SK-N-SH (cell line): ENCODE data around the gene TPRX2. TPM values are rescaled to one million over a fixed set of nuclear protein-coding genes. Genes with fewer than 3 reads are reported as not detected.

Experiments
- CTCF ChIA-PET: fragments of 300-600, 350-600 bp; formaldehyde crosslinking; extraction: SDS; loops from one replicate; lab custom pipeline; 2021; lab: Yijun Ruan, JAX
- POLR2A ChIA-PET: fragments of 350-600 bp; sonication (Branson Sonifier 250); formaldehyde crosslinking; extraction: SDS; loops from one replicate; lab custom pipeline; 2020; ENCODE audit warnings: antibody characterized with exemption, inconsistent platforms; lab: Yijun Ruan, JAX
- DNase-seq: peaks from one replicate; pipeline ENCODE4 v3.0.0; 2012
- H2AFZ ChIP-seq: fragments of 200-600 bp; sonication (generic); 2 replicates; pipeline ENCODE4 v1.8.1; 2016; ENCODE audit warnings: antibody characterized with exemption, mild to moderate bottlenecking, low read depth
- H3F3A ChIP-seq: fragments of 200-600 bp; sonication (generic); replicated peaks from 2 replicates; pipeline ENCODE3; 2016; ENCODE audit warnings: antibody characterized with exemption, mild to moderate bottlenecking; ENCODE audit not compliant: insufficient read depth
- H3K27ac ChIP-seq, 2 experiments: fragments of 200-500 bp in 1 of 2; fragments of 200-600 bp in 1 of 2; sonication (Bioruptor generic) in 1 of 2; sonication (generic), shearing (Covaris generic) in 1 of 2; 2 replicates each; pipeline versions ENCODE4 v1.5.1 to v1.6.1; 2014 to 2016; ENCODE audit warnings: low read depth in 2 of 2, inconsistent platforms in 1 of 2, low read length in 1 of 2, mild to moderate bottlenecking in 1 of 2, mixed read lengths in 1 of 2
- H3K27me3 ChIP-seq: fragments of 200-600 bp; sonication (generic), shearing (Covaris generic); 2 replicates; pipeline ENCODE4 v1.6.1; 2016; ENCODE audit warnings: mixed run types; ENCODE audit not compliant: insufficient read depth
- H3K36me3 ChIP-seq, 2 experiments: fragments of 200-500 bp in 1 of 2; fragments of 200-600 bp in 1 of 2; sonication (Bioruptor generic) in 1 of 2; sonication (generic) in 1 of 2; replicated peaks in 1 of 2; 2 replicates each; pipeline versions ENCODE3 to v1.5.1; 2014 to 2016; ENCODE audit warnings: low read length in 1 of 2, mild to moderate bottlenecking in 1 of 2; ENCODE audit not compliant: insufficient read depth in 2 of 2, control insufficient read depth in 1 of 2
- H3K4me1 ChIP-seq, 2 experiments: fragments of 200-500 bp in 1 of 2; fragments of 200-600 bp in 1 of 2; sonication (Bioruptor generic) in 1 of 2; sonication (generic), shearing (Covaris generic) in 1 of 2; 2 replicates each; pipeline versions ENCODE4 v1.5.1 to v1.6.1; 2014 to 2016; ENCODE audit warnings: low read depth in 1 of 2, low read length in 1 of 2, mixed run types in 1 of 2; ENCODE audit not compliant: insufficient read depth in 2 of 2, control insufficient read depth in 1 of 2
- H3K4me2 ChIP-seq: fragments of 200-600 bp; sonication (generic), shearing (Covaris generic); 2 replicates; pipeline ENCODE4 v1.6.1; 2017; ENCODE audit warnings: mixed run types
- H3K4me3 ChIP-seq, 2 experiments: fragments of 200-500 bp in 1 of 2; fragments of 200-600 bp in 1 of 2; sonication (Bioruptor generic) in 1 of 2; sonication (generic), shearing (Covaris generic) in 1 of 2; 2 replicates each; pipeline versions ENCODE4 v1.5.1 to v1.8.1; 2014 to 2016; ENCODE audit warnings: low read depth in 2 of 2, inconsistent platforms in 1 of 2, low read length in 1 of 2, mild to moderate bottlenecking in 1 of 2, mixed read lengths in 1 of 2, moderate library complexity in 1 of 2
- H3K79me2 ChIP-seq: fragments of 200-600 bp; sonication (generic); 2 replicates; pipeline ENCODE4 v1.8.1; 2017; ENCODE audit warnings: mild to moderate bottlenecking; ENCODE audit not compliant: insufficient read depth
- H3K9ac ChIP-seq: fragments of 200-600 bp; sonication (generic); 2 replicates; pipeline ENCODE4 v1.6.1; 2017; ENCODE audit warnings: mixed run types
- H3K9me2 ChIP-seq: fragments of 200-600 bp; sonication (generic); 2 replicates; pipeline ENCODE4 v1.6.1; 2017; ENCODE audit warnings: mixed run types
- H3K9me3 ChIP-seq: fragments of 200-600 bp; sonication (generic); 2 replicates; pipeline ENCODE4 v1.6.1; 2017; ENCODE audit warnings: mixed run types, mild to moderate bottlenecking, moderate library complexity
- H4K20me1 ChIP-seq: fragments of 200-600 bp; sonication (generic); 2 replicates; pipeline ENCODE4 v1.6.1; 2017; ENCODE audit warnings: mild to moderate bottlenecking, mixed run types; ENCODE audit not compliant: insufficient read depth
- ELF1 ChIP-seq: IDR thresholded peaks from 2 replicates; pipeline ENCODE4 v1.4.0; 2012
- FOXJ3 ChIP-seq: sonication (generic); formaldehyde crosslinking; IDR thresholded peaks from 2 replicates; pipeline ENCODE4 v1.5.1; 2020; ENCODE audit warnings: mild to moderate bottlenecking, missing genetic modification reagents
- FOXM1 ChIP-seq: IDR thresholded peaks from 2 replicates; pipeline ENCODE4 v1.4.0; 2012; ENCODE audit warnings: low read depth, mild to moderate bottlenecking
- GATA2 ChIP-seq: sonication (generic); formaldehyde crosslinking; IDR thresholded peaks from 2 replicates; pipeline ENCODE4 v1.5.0; 2020; ENCODE audit warnings: mild to moderate bottlenecking, missing genetic modification reagents
- JUND ChIP-seq: IDR thresholded peaks from 2 replicates; pipeline ENCODE4 v1.4.0; 2012
- MAX ChIP-seq: IDR thresholded peaks from 2 replicates; pipeline ENCODE4 v1.4.0; 2012; ENCODE audit warnings: low read depth
- MEF2A ChIP-seq: IDR thresholded peaks from 2 replicates; pipeline ENCODE4 v1.4.0; 2012; ENCODE audit warnings: low read depth, borderline replicate concordance
- PBX3 ChIP-seq: IDR thresholded peaks from 2 replicates; pipeline ENCODE4; 2012
- POLR2AphosphoS5 ChIP-seq: IDR thresholded peaks from 2 replicates; pipeline ENCODE4 v1.6.1; 2012; ENCODE audit warnings: low read depth, low read length
- RCOR1 ChIP-seq: fragments of 150-350 bp; IDR thresholded peaks from 2 replicates; pipeline ENCODE4 v1.6.1; 2017; ENCODE audit warnings: antibody characterized with exemption, low read length
- REST ChIP-seq: IDR thresholded peaks from 2 replicates; pipeline ENCODE4 v1.6.1; 2012; ENCODE audit warnings: mild to moderate bottlenecking, low read depth, low read length, moderate library complexity
- SIN3A ChIP-seq: IDR thresholded peaks from 2 replicates; pipeline ENCODE4 v1.6.1; 2012; ENCODE audit warnings: low read depth, mild to moderate bottlenecking, low read length, moderate library complexity, borderline replicate concordance
- TCF12 ChIP-seq: IDR thresholded peaks from 2 replicates; pipeline ENCODE4 v1.4.0; 2012
- TEAD4 ChIP-seq: IDR thresholded peaks from 2 replicates; pipeline ENCODE4 v1.4.0; 2012; ENCODE audit warnings: mild to moderate bottlenecking, borderline replicate concordance; ENCODE audit not compliant: insufficient read depth
- USF2 ChIP-seq: fragments of 150-350 bp; IDR thresholded peaks from 2 replicates; pipeline ENCODE4 v1.6.1; 2017; ENCODE audit warnings: antibody characterized with exemption, low read length, low read depth, borderline replicate concordance
- WGBS: methylation state at CpG from one replicate; pipeline ENCODE4 v1.1.6; 2017; ENCODE audit warnings: low lambda C conversion rate; 5-methylcytosine and 5-hydroxymethylcytosine counted together
- polyA plus RNA-seq, 3 experiments: library from polyadenylated mRNA; depleted of rRNA; stranded (reverse); fragments of >200 nt; gene quantifications; 2 replicates each; pipeline ENCODE4 v1.2.3, GENCODE V29; 2012

The TPRX2 gene
- polyA plus RNA-seq, 1 of the 3 experiments (the other 2 are of a cell fraction), result not detected

- POLR2A ChIA-PET, result no interaction called here
- Histone ChIP-seq H3K4me2 (peak within 1 kb of the TSS; percentile 34; the same call in 1 of the 2 replicates), H3K27me3 (peaks cover 28% of the 10 kb centered on the region), H3K9me2 (no peaks in the 10 kb centered on the region), H3K4me1 (no peaks in the 10 kb centered on the region), H3K9ac (no peak within 1 kb of the TSS), H3K4me3 (no peak within 1 kb of the TSS; a peak in 1 of 4 replicates), H3F3A (peaks cover 3% of the 10 kb centered on the region), H2AFZ (no peak within 1 kb of the TSS), H3K79me2 (no peaks in the 10 kb centered on the region), H4K20me1 (no peaks in the 10 kb centered on the region), H3K27ac (no peak within 1 kb of the TSS), H3K36me3 (no peaks in the 10 kb centered on the region), H3K9me3 (no peaks in the 10 kb centered on the region)
- 7% methylated on average over 12 of the region's 12 CpGs for WGBS
- no peak for DNase-seq
- CTCF ChIA-PET, result interaction anchor here (1.0 to 1.4 kb wide), 3 partner anchors 17 to 23 kb away, joined by 3 to 5 read pairs (median 4); no protein-coding TSS in a partner anchor
- TF ChIP-seq REST (no peak), USF2 (no peak), POLR2AphosphoS5 (no peak), MEF2A (no peak), GATA2 (CRISPR knock-in tag) (no peak)
Observed at GRCh38 chr19:47886010-47886559, 27.1 kb downstream of the TPRX2 start, which contains the start of gene SULT2A1. Gene SULT2A1, minus strand, starts transcription at chr19:47886315. Its CDS starts 58 bp downstream, at chr19:47886257.

GRCh38 chr19:47890865-47891621 is 32.0 kb downstream of the TPRX2 start:
- no peak for TF ChIP-seq REST
- TF ChIP-seq RCOR1, result no peak
- no peak for TF ChIP-seq PBX3
- TF ChIP-seq ELF1, result no peak
- TF ChIP-seq TCF12, result no peak
- TF ChIP-seq SIN3A, result no peak
- TF ChIP-seq JUND, result no peak
- no peak for TF ChIP-seq FOXJ3 (CRISPR knock-in tag)
- no peak for TF ChIP-seq TEAD4
- no peak for TF ChIP-seq MAX
- no peak for TF ChIP-seq FOXM1
- Histone ChIP-seq H2AFZ (no peak overlapping the region), H3K9me2 (no peaks in the 10 kb centered on the region), H4K20me1 (no peaks in the 10 kb centered on the region), H3K9me3 (no peaks in the 10 kb centered on the region), H3F3A (peaks cover 3% of the 10 kb centered on the region), H3K27me3 (peaks cover 18% of the 10 kb centered on the region), H3K36me3 (no peaks in the 10 kb centered on the region), H3K79me2 (no peaks in the 10 kb centered on the region), H3K4me2 (no peak overlapping the region), H3K27ac (no peak overlapping the region), H3K9ac (no peak overlapping the region), H3K4me3 (no peak overlapping the region), H3K4me1 (no peaks in the 10 kb centered on the region; a peak in 1 of 4 replicates)
- no peak for DNase-seq
- 31% methylated on average over 7 of the region's 7 CpGs for WGBS
- ChIA-PET POLR2A (no interaction called here), CTCF (interaction anchor here (0.8 kb wide), 1 partner anchor 125 kb away, joined by 3 read pairs; no protein-coding TSS in a partner anchor)
